ENCODE data around the gene SNX9. TPM values are rescaled to one million over a fixed set of nuclear protein-coding genes. Genes with fewer than 3 reads are reported as not detected.

The SNX9 gene
- total and polyA plus RNA-seq, 2 of the 4 experiments (the other 2 are of a cell fraction), result 35.3 to 41.2 TPM

DNA sequence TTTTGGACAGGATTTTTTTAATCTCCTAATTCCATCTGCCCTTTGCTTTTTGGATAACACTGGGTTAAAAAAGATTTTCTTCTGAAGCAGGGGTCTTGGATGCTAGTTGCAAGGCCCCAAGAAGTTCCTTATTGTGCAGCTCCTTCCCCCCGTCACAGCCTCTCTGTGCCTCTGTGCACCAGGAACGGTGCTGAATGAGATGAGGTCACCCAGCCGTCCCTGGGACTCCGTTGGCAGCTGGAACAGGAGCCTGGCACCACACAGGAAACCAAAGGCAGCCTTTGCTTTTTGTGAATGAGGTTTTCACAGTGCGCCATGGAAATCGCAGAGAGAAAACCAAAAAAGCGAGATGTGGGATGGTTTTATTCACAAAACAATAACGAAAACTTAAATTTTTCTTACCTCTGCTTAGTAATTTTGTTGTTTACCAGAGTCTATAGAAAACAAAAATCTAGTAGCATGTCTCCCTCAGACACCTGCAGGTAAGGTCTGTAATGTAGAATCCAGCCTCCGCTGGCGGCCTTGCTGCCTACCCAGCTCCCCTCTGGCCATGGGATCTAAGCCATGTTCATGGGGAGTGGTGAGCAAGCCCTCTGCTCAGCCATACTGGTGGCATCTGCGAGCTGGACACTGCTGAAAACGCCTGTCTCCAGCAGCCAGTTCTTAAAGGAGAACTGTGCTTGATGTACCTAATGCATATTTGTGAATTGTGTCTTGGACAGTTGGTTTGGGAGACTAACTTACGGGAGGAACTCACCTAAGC is 118.2 kb downstream of the SNX9 start:
- DNase-seq (no peak), ATAC-seq (ENCODE audit: low read depth) (no peak)
- peaks cover 4% of the 10 kb centered on the region for H3K9me1 ChIP-seq (ENCODE audit: insufficient read depth, low read length)
- CTCF ChIA-PET, result no interaction called here
- BruUV-seq (replicated peaks), result no TSS peak
- no peak overlapping the region for H2BK20ac ChIP-seq (ENCODE audit: low read depth, low read length)
- no peak overlapping the region for H2BK15ac ChIP-seq (ENCODE audit: low read depth, low read length)
- no peak overlapping the region for H2BK120ac ChIP-seq (ENCODE audit: low read depth, low read length)
- no peak overlapping the region for H3K4me3 ChIP-seq (ENCODE audit: insufficient read depth, low read depth, low read length)
- H4K20me1 ChIP-seq (ENCODE audit: insufficient read depth, low read length), result no peaks in the 10 kb centered on the region
- WGBS, 2 experiments (ENCODE audit: extremely low coverage in 2 of 2, insufficient read length in 1 of 2), result 93% methylated on average over 4 of the region's 13 CpGs; no CpG with 5 or more reads in 1 of the 2 experiments
- H3K4me2 ChIP-seq (ENCODE audit: low read depth, low read length), result no peak overlapping the region
- no peaks in the 10 kb centered on the region for H3K27me3 ChIP-seq (ENCODE audit: control insufficient read depth, insufficient read depth, low read length)
- intact Hi-C loops (cut with micrococcal nuclease) (no loop called here), dilution Hi-C loops (cut with HindIII; ENCODE audit: low sequenced_read_pairs, unreplicated experiment) (no loop called here), in situ Hi-C loops (cut with MboI; ENCODE audit: low sequenced_read_pairs) (no loop called here)
- H3K56ac ChIP-seq (ENCODE audit: extremely low read depth, insufficient read depth, low read length), result no peak overlapping the region
- peaks cover 0 to 5% of the 10 kb centered on the region in 2 experiments; a peak in 3 of 4 replicates for H3K79me1 ChIP-seq (ENCODE audit: low read depth in 1 of 2, low read length in 2 of 2)
- no peaks in the 10 kb centered on the region for H3K9me3 ChIP-seq (ENCODE audit: control insufficient read depth, insufficient read depth, low read length)
- H3K27ac ChIP-seq (ENCODE audit: insufficient read depth, low read length), result no peak overlapping the region
- TF ChIP-seq FOS (IDR thresholded peaks at IDR 0.05; ENCODE audit: low read depth, low read length) (no peak), RAD21 (IDR thresholded peaks at IDR 0.05; ENCODE audit: low read length) (no peak), MAFK (IDR thresholded peaks at IDR 0.05; ENCODE audit: low read depth, low read length) (no peak), MXI1 (IDR thresholded peaks at IDR 0.05; ENCODE audit: borderline replicate concordance, low read depth, low read length) (no peak), CEBPB (IDR thresholded peaks at IDR 0.05; ENCODE audit: low read depth, low read length) (no peak), RFX5 (IDR thresholded peaks at IDR 0.05; ENCODE audit: low read depth, low read length) (no peak), CTCF (conservative IDR thresholded peaks at IDR 0.05; ENCODE audit: low read depth, low read length) (no peak), NFE2L2 (IDR thresholded peaks at IDR 0.05; ENCODE audit: low read depth, low read length) (no peak), SMC3 (IDR thresholded peaks at IDR 0.05; ENCODE audit: low read depth, low read length) (no peak), RCOR1 (IDR thresholded peaks at IDR 0.05; ENCODE audit: insufficient replicate concordance, low read length) (no peak), ELK1 (IDR thresholded peaks at IDR 0.05; ENCODE audit: borderline replicate concordance, low read depth, low read length) (no peak), CHD1 (IDR thresholded peaks at IDR 0.05; ENCODE audit: low read depth, low read length) (no peak), POLR2A (IDR thresholded peaks at IDR 0.05; ENCODE audit: low read depth, low read length) (no peak), MAZ (IDR thresholded peaks at IDR 0.05; ENCODE audit: borderline replicate concordance, low read depth, low read length) (no peak), BHLHE40 (IDR thresholded peaks at IDR 0.05; ENCODE audit: low read depth, low read length) (no peak)
- TF ChIP-seq, protein P1, sequence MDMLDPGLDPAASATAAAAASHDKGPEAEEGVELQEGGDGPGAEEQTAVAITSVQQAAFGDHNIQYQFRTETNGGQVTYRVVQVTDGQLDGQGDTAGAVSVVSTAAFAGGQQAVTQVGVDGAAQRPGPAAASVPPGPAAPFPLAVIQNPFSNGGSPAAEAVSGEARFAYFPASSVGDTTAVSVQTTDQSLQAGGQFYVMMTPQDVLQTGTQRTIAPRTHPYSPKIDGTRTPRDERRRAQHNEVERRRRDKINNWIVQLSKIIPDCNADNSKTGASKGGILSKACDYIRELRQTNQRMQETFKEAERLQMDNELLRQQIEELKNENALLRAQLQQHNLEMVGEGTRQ (IDR thresholded peaks at IDR 0.05; ENCODE audit: low read depth, low read length), result no peak
- H3K9ac ChIP-seq (ENCODE audit: low read depth, low read length), result no peak overlapping the region
- no peaks in the 10 kb centered on the region; the same call in 1 of the 2 replicates for H3K4me1 ChIP-seq (ENCODE audit: control insufficient read depth, insufficient read depth, low read length)
- H4K91ac ChIP-seq (ENCODE audit: insufficient read depth, low read depth, low read length), result no peak overlapping the region
- no peak overlapping the region for H3K14ac ChIP-seq (replicated peaks; ENCODE audit: low read depth, low read length)
- H2AFZ ChIP-seq (replicated peaks; ENCODE audit: low read length, poor library complexity), result no peak overlapping the region
- POLR2A ChIA-PET (ENCODE audit: unreplicated experiment), result no interaction called here
- H4K8ac ChIP-seq (ENCODE audit: low read depth in 2 of 2, low read length in 2 of 2), result no peak overlapping the region
- no peak overlapping the region for H3K18ac ChIP-seq (ENCODE audit: low read depth, low read length)
- no peak overlapping the region for H2AK9ac ChIP-seq (replicated peaks; ENCODE audit: low read depth, low read length, poor library complexity)
- H3K4ac ChIP-seq (ENCODE audit: low read depth, low read length), result no peak overlapping the region
- H3K36me3 ChIP-seq (ENCODE audit: control insufficient read depth, insufficient read depth, low read length), result peaks cover 67% of the 10 kb centered on the region
- H2AK5ac ChIP-seq (ENCODE audit: low read depth, low read length), result no peak overlapping the region
- H4K5ac ChIP-seq (ENCODE audit: low read depth, low read length), result no peak overlapping the region
- no peak overlapping the region for H3K23ac ChIP-seq (ENCODE audit: low read depth, low read length)
- no peak overlapping the region for H2BK5ac ChIP-seq (ENCODE audit: low read depth, low read length, poor library complexity, severe bottlenecking)

Data from IMR-90 (cell line).